Heart left ventricle (tissue), 13 donors: ENCODE data around the gene KTI12.

ENCODE experiments used
- POLR2A ChIP-seq, 2 donors: fragments of 450-650 bp; IDR thresholded peaks; one replicate each; pipeline ENCODE4 v1.6.1; 2017; ENCODE audit warnings: antibody characterized with exemption in 2 of 2, mild to moderate bottlenecking in 2 of 2, moderate library complexity in 2 of 2
- TF ChIP-seq, protein P1 (sequence below), 12 donors: fragments of 200-600 bp; sonication (generic) in 4 of 12; IDR thresholded peaks; one replicate each; pipeline versions ENCODE4 v1.5.0 to v1.8.0; 2018 to 2022; ENCODE audit warnings: antibody characterized with exemption in 12 of 12, mild to moderate bottlenecking in 5 of 12
- donor health status: ischemic (EF 13 %, LVEDD 7.1; RV severe dilation, severe dysfunction).
- donor health status: DM: no; HTN: yes; CAD: no.
- donor health status: DM: no; HTN: no; CAD: no.
- donor health status: ischemic (EF 25% LVEDD 6.9; RV normal size, moderate dysfunction).
- donor health status: ischemic (EF 25% LVEDD 5.7; RV mildly dilated, moderate dysfunction).
- donor health status: ischemic (EF 35%, LVEDD 5.7; RV mildly dilated, moderate dysfunction).
- donor health status: nonischemic (EF 11% LVEDD 7.7; RV severe dilation, severe dysfunction).
- donor health status: DM: yes; HTN: yes; CAD: no.
- donor health status: PGD.
- donor health status: ischemic (EF 29% LVEDD 5.4; RV normal size, mild dysfunction).
- donor health status: nonischemic (EF 23%, LVEDD 6.1; RV moderate dilation, normal function).

DNA sequence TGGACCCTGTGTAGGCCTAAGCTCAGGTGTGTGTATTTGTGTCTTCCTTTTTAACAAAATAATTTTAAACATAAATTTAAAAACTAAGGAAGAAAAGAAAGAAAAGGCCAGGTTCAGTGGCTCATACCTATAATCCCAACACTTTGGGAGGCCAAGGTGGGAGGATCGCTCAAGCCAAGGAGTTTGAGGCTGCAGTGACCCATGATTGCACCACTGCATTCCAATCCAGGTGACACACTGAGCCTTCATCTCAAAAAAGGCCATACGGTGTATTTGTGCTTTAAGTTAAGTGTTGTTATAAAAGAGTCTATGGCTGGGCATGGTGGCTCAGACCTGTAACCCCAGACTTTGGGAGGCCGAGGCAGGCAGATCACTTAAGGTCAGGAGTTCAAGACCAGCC, 51.4 kb downstream of the KTI12 start:
- TF ChIP-seq, protein P1, sequence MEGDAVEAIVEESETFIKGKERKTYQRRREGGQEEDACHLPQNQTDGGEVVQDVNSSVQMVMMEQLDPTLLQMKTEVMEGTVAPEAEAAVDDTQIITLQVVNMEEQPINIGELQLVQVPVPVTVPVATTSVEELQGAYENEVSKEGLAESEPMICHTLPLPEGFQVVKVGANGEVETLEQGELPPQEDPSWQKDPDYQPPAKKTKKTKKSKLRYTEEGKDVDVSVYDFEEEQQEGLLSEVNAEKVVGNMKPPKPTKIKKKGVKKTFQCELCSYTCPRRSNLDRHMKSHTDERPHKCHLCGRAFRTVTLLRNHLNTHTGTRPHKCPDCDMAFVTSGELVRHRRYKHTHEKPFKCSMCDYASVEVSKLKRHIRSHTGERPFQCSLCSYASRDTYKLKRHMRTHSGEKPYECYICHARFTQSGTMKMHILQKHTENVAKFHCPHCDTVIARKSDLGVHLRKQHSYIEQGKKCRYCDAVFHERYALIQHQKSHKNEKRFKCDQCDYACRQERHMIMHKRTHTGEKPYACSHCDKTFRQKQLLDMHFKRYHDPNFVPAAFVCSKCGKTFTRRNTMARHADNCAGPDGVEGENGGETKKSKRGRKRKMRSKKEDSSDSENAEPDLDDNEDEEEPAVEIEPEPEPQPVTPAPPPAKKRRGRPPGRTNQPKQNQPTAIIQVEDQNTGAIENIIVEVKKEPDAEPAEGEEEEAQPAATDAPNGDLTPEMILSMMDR (IDR thresholded peaks at IDR 0.05), result no peak
- TF ChIP-seq POLR2A (IDR thresholded peaks at IDR 0.05), result no peak
